GM18507 (cell line): ENCODE measurements around the gene CYP2A7.
"Not testable (repeated sequence)": the region's sequence is repeated elsewhere in the genome, so short reads cannot be mapped to it uniquely, and the experiment has no call there.

Source experiments
- DNase-seq: peaks from one replicate; pipeline ENCODE4 v3.0.0; 2011; ENCODE audit warnings: low read depth; ENCODE audit not compliant: insufficient read length; ENCODE audit errors: extremely low spot score
- FAIRE-seq: peaks from 2 replicates; lab custom pipeline; 2011; peaks lifted over from hg19 to GRCh38; lab: Jason Lieb, UNC

Gene CYP2A7

GRCh38 chr19:40882062-40882461, at the start of gene CYP2A7:
CYP2A7 (minus strand) TSS chr19:40882231; CDS start chr19:40882210, 21 bp downstream.
- FAIRE-seq, DNase-seq: not testable (repeated sequence)

- not testable (repeated sequence) for FAIRE-seq, DNase-seq
Measured at GRCh38 chr19:40930799-40931198, 48.8 kb upstream of the CYP2A7 start.

GRCh38 chr19:40929942-40930341, 47.9 kb upstream of the CYP2A7 start:
- not testable (repeated sequence) for DNase-seq, FAIRE-seq

- FAIRE-seq = no peak
Measured at GRCh38 chr19:40928850-40929249, 46.8 kb upstream of the CYP2A7 start.

GRCh38 chr19:40927567-40927966, 45.5 kb upstream of the CYP2A7 start:
- DNase-seq (no peak), FAIRE-seq (no peak)

More at GRCh38 chr19:40928850-40929249, 46.8 kb upstream of the CYP2A7 start:
- DNase-seq = no peak

- DNase-seq, FAIRE-seq: not testable (repeated sequence)
Measured at GRCh38 chr19:40926276-40926675, 44.2 kb upstream of the CYP2A7 start.

- FAIRE-seq (no peak), DNase-seq (no peak)
Measured at GRCh38 chr19:40923934-40924391, 41.9 kb upstream of the CYP2A7 start.

GRCh38 chr19:40922237-40923160, 40.5 kb upstream of the CYP2A7 start:
- not testable (repeated sequence) for DNase-seq, FAIRE-seq

GRCh38 chr19:40921005-40921897, 39.2 kb upstream of the CYP2A7 start:
- DNase-seq (no peak), FAIRE-seq (no peak)

- FAIRE-seq (no peak), DNase-seq (no peak)
Measured at GRCh38 chr19:40920300-40921004, 38.4 kb upstream of the CYP2A7 start.

- not testable (repeated sequence) for DNase-seq, FAIRE-seq
Measured at GRCh38 chr19:40919530-40920299, 37.7 kb upstream of the CYP2A7 start.

GRCh38 chr19:40918303-40918702, 36.3 kb upstream of the CYP2A7 start:
- not testable (repeated sequence) for FAIRE-seq, DNase-seq

- no peak for DNase-seq
Measured at GRCh38 chr19:40908976-40909375, 26.9 kb upstream of the CYP2A7 start.

GRCh38 chr19:40907968-40908735, 26.1 kb upstream of the CYP2A7 start:
- FAIRE-seq (no peak), DNase-seq (no peak)

More at GRCh38 chr19:40908976-40909375, 26.9 kb upstream of the CYP2A7 start:
- no peak for FAIRE-seq

GRCh38 chr19:40906512-40906911, 24.5 kb upstream of the CYP2A7 start:
- FAIRE-seq = no peak
- no peak for DNase-seq

- not testable (repeated sequence) for DNase-seq, FAIRE-seq
Measured at GRCh38 chr19:40904673-40905156, 22.7 kb upstream of the CYP2A7 start.

- FAIRE-seq = not testable (repeated sequence)
Measured at GRCh38 chr19:40901975-40902750, 20.1 kb upstream of the CYP2A7 start.

More at GRCh38 chr19:40901975-40902750, 20.1 kb upstream of the CYP2A7 start:
- DNase-seq = not testable (repeated sequence)
